ENCODE data around the gene SCARF1. TPM values are rescaled to one million over a fixed set of nuclear protein-coding genes. Genes with fewer than 3 reads are reported as not detected.

The SCARF1 gene
- total RNA-seq, 1 donor from 2014 or later, result 289 TPM

DNA sequence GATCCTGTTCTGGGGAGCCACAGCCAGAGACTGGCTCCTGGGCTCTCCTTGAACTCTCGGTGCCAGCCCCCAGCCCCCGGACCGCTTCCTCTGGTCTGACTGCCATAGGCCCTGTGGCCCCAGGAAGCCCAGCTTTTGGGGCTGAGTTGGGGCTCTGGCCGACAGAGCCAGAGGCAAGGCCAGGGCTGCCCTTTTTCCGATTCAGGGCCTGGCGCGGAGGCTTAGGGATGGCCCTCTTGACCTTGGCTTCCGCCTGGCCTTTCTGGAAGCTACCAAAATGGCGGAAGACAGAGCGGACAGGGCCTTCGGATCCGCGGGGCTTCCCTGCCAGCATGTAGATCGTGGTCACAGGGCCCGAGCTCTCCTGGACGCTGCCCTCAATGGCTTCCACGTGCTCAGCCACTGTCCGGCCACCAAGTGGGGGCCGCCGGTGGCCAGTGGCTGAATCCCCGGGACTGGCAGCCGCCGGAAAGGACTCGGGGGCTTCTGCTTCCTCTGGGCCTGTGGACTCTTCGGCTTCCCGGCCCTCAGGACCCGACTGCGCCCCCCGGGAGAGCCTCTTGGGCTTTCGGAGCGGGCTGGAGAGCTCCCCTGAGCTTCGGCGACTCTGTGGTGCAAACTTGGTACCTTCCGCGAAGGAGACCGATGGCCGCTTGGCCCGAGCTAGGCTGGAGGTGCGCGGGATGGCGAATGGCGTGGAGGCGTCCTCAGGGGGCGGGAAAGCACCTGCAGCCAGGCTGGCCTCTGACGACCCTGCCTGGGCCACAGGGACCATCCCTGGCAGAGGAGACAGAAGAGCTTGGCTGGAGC is 10.5 kb downstream of the SCARF1 start:
- DNase-seq (ENCODE audit: low spot score), result no peak
- peaks cover 17% of the 10 kb centered on the region for H3K27me3 Mint-ChIP-seq (ENCODE audit: unreplicated experiment)
- TF ChIP-seq, protein P1, sequence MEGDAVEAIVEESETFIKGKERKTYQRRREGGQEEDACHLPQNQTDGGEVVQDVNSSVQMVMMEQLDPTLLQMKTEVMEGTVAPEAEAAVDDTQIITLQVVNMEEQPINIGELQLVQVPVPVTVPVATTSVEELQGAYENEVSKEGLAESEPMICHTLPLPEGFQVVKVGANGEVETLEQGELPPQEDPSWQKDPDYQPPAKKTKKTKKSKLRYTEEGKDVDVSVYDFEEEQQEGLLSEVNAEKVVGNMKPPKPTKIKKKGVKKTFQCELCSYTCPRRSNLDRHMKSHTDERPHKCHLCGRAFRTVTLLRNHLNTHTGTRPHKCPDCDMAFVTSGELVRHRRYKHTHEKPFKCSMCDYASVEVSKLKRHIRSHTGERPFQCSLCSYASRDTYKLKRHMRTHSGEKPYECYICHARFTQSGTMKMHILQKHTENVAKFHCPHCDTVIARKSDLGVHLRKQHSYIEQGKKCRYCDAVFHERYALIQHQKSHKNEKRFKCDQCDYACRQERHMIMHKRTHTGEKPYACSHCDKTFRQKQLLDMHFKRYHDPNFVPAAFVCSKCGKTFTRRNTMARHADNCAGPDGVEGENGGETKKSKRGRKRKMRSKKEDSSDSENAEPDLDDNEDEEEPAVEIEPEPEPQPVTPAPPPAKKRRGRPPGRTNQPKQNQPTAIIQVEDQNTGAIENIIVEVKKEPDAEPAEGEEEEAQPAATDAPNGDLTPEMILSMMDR (IDR thresholded peaks at IDR 0.05; ENCODE audit: unreplicated experiment), result no peak
- peaks cover 23% of the 10 kb centered on the region for H3K36me3 Mint-ChIP-seq (ENCODE audit: low read depth, unreplicated experiment)
- no peaks in the 10 kb centered on the region for H3K9me3 Mint-ChIP-seq (ENCODE audit: unreplicated experiment)
- no peak overlapping the region for H3K27ac Mint-ChIP-seq (ENCODE audit: unreplicated experiment)
- H3K4me3 Mint-ChIP-seq (ENCODE audit: unreplicated experiment), result no peak overlapping the region
- H3K4me1 Mint-ChIP-seq (ENCODE audit: unreplicated experiment), result peaks cover 14% of the 10 kb centered on the region

DNA sequence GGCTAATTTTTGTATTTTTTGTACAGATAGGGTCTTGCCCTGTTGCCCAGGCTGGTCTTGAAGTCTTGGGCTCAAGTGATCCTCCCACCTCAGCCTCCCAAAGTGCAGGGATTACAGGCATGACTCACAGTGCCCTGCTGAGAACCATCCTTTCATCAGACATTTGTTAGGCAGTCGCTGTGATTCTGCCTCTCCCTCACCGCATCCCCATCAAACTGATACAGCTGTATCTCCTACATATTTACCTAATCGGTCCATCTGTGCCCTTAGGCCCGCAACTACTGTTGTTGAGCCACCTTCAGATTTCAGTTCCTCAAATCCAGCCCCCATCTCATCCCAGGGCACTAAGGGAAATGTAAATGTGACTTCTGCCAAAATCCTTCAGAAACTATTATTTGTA is 14.9 kb downstream of the SCARF1 start:
- Mint-ChIP-seq H3K4me1 (ENCODE audit: unreplicated experiment) (peaks cover 25% of the 10 kb centered on the region), H3K36me3 (ENCODE audit: low read depth, unreplicated experiment) (peaks cover 11% of the 10 kb centered on the region), H3K4me3 (ENCODE audit: unreplicated experiment) (peak overlapping the region; percentile 83), H3K9me3 (ENCODE audit: unreplicated experiment) (no peaks in the 10 kb centered on the region), H3K27me3 (ENCODE audit: unreplicated experiment) (peaks cover 19% of the 10 kb centered on the region), H3K27ac (ENCODE audit: unreplicated experiment) (peak overlapping the region; percentile 39)
- no peak for DNase-seq (ENCODE audit: low spot score)
- TF ChIP-seq, protein P1 (IDR thresholded peaks at IDR 0.05; ENCODE audit: unreplicated experiment), result no peak

DNA sequence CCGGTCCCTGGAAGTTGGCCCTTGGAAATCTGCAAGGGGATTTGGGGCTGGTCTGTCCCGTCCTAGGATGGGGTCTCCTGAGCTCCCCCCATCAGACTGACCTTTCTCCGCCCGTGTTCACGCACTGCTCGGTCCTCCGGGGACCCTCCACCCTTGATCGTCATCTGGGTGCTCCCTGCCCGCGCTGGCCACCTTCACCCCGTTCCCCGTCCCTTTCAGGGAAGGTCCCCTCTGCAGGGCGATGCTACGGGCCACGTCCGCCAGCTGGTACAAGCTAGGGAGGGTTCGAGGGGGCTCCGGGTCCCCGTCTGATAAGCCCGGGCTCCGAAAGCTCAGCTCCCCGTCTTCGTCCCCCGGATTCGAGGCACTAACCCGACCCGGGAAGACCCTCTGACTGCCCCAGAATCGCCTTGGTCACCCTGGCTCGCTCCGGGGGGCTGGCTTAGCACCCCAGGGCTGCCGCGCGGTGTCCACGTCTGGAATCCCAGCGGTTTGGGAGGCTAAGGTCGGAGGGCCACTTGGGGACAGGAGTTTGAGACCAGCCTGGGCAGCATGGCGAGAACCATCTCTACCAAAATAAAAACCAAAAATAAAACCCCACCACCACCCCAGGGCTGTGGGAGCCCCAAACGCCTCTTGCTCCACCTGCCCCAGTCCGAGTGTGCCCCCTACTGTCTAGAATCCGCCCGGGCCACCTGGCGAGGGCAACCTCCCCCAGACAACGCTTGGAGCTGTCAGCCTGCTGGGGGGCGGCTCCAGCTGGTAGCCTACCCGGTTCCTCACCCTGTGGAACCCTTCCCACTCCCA is 15.8 kb downstream of the SCARF1 start:
- Mint-ChIP-seq H3K27me3 (ENCODE audit: unreplicated experiment) (peaks cover 19% of the 10 kb centered on the region), H3K9me3 (ENCODE audit: unreplicated experiment) (no peaks in the 10 kb centered on the region), H3K4me3 (ENCODE audit: unreplicated experiment) (peak overlapping the region; percentile 85), H3K36me3 (ENCODE audit: low read depth, unreplicated experiment) (peaks cover 11% of the 10 kb centered on the region), H3K27ac (ENCODE audit: unreplicated experiment) (peak overlapping the region; percentile 76), H3K4me1 (ENCODE audit: unreplicated experiment) (peaks cover 35% of the 10 kb centered on the region)
- peak; percentile 81 for DNase-seq (ENCODE audit: low spot score)
- TF ChIP-seq, protein P1 (IDR thresholded peaks at IDR 0.05; ENCODE audit: unreplicated experiment), result peak; percentile 58

DNA sequence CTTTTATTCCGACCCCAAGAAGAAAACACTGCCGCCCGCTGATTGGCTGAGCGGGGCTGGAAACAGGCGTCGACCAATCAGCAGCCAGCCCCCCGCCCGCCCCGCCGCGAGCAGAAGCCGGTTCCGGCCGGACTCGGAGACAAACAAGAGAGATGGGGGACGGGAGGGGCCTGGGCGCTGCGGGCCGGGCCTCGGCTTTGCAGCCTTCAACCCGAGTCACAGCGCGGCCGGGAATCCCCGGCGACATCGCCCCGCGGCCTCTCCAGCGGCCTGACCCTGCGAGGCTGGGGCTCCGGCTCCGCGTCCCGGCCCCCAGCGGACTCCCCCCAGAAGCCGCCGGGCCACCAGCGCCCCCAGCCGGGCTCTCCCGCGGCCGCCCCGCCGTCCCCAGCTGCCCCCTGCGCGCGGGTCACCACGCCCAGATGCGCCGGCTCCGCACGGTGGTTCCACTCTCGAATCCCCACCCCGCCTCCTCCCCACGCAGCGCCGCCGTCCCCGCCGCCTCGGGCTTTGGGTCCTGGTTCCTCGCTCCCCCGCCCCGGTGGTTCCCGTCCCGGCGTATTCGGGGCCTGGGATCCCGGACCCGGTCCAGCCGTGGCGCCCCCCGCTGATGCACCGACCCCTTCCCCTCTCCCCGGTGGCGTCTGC is 16.6 kb downstream of the SCARF1 start:
- H3K9me3 Mint-ChIP-seq (ENCODE audit: unreplicated experiment), result no peaks in the 10 kb centered on the region
- H3K27ac Mint-ChIP-seq (ENCODE audit: unreplicated experiment), result peak overlapping the region; percentile 70
- TF ChIP-seq, protein P1 (IDR thresholded peaks at IDR 0.05; ENCODE audit: unreplicated experiment), result no peak
- peaks cover 19% of the 10 kb centered on the region for H3K27me3 Mint-ChIP-seq (ENCODE audit: unreplicated experiment)
- H3K4me3 Mint-ChIP-seq (ENCODE audit: unreplicated experiment), result peak overlapping the region; percentile 91
- DNase-seq (ENCODE audit: low spot score), result peak; percentile 93
- peaks cover 10% of the 10 kb centered on the region for H3K36me3 Mint-ChIP-seq (ENCODE audit: low read depth, unreplicated experiment)
- peaks cover 36% of the 10 kb centered on the region for H3K4me1 Mint-ChIP-seq (ENCODE audit: unreplicated experiment)
